Body of pancreas (tissue), 4 donors: Measurements from ENCODE around the gene NF1.

Source experiments
- CTCF ChIP-seq, 7 experiments: fragments of 450-650 bp in 4 of 7; fragments of 200-600 bp in 3 of 7; sonication (generic) in 3 of 7; IDR thresholded peaks; one replicate each; pipeline ENCODE4 v1.5.1; 2016 to 2019; ENCODE audit warnings: antibody characterized with exemption in 7 of 7
- POLR2A ChIP-seq, 3 donors: fragments of 450-650 bp; IDR thresholded peaks; one replicate each; pipeline ENCODE4 v1.6.1; 2016; ENCODE audit warnings: antibody characterized with exemption in 3 of 3, mild to moderate bottlenecking in 2 of 3

GRCh38 chr17:31269036-31269577 lies 174.3 kb downstream of the NF1 start:
- TF ChIP-seq POLR2A (IDR thresholded peaks at IDR 0.05) (no peak), CTCF (IDR thresholded peaks at IDR 0.05) (no peak)
